Femur (tissue), 1 donor: ENCODE measurements around the gene RAP1A.
"Not testable (repeated sequence)": the region's sequence is repeated elsewhere in the genome, so short reads cannot be mapped to it uniquely, and the experiment has no call there.

Source experiments
- DNase-seq: peaks from one replicate; pipeline ENCODE4 v3.0.0-alpha.2; 2017

The RAP1A gene

GRCh38 chr1:111669268-111669667 is 49.7 kb downstream of the RAP1A start:
- no peak for DNase-seq

GRCh38 chr1:111671852-111672251 is 52.3 kb downstream of the RAP1A start:
- no peak for DNase-seq

GRCh38 chr1:111672331-111672730 is 52.7 kb downstream of the RAP1A start:
- peak; percentile 29 for DNase-seq

- DNase-seq: no peak
These were observed 58.0 kb downstream of the RAP1A start for GRCh38 chr1:111677604-111678003.

GRCh38 chr1:111679541-111679940 is 60.0 kb downstream of the RAP1A start:
- DNase-seq: no peak

- not testable (repeated sequence) for DNase-seq
These were observed 60.7 kb downstream of the RAP1A start for GRCh38 chr1:111680212-111680800.

GRCh38 chr1:111685293-111686153 is 65.9 kb downstream of the RAP1A start:
- DNase-seq: not testable (repeated sequence)

GRCh38 chr1:111690306-111690617 is 70.7 kb downstream of the RAP1A start:
- DNase-seq: peak; percentile 75

GRCh38 chr1:111691886-111692285 is 72.3 kb downstream of the RAP1A start:
- DNase-seq: no peak

GRCh38 chr1:111695801-111696200 is 76.2 kb downstream of the RAP1A start:
- DNase-seq: no peak

GRCh38 chr1:111696330-111696729 is 76.7 kb downstream of the RAP1A start:
- no peak for DNase-seq

- no peak for DNase-seq
These were observed 79.7 kb downstream of the RAP1A start for GRCh38 chr1:111699268-111699667.

GRCh38 chr1:111702504-111703050 is 83.0 kb downstream of the RAP1A start:
- DNase-seq: no peak

GRCh38 chr1:111704240-111704639 is 84.7 kb downstream of the RAP1A start:
- no peak for DNase-seq

- DNase-seq: no peak
These were observed 85.2 kb downstream of the RAP1A start for GRCh38 chr1:111704776-111705175.

- no peak for DNase-seq
These were observed 86.3 kb downstream of the RAP1A start for GRCh38 chr1:111705841-111706240.

GRCh38 chr1:111706921-111707320 is 87.3 kb downstream of the RAP1A start:
- DNase-seq: no peak

GRCh38 chr1:111707906-111708305 is 88.3 kb downstream of the RAP1A start:
- DNase-seq: no peak

- no peak for DNase-seq
These were observed 90.4 kb downstream of the RAP1A start for GRCh38 chr1:111709986-111710385.

GRCh38 chr1:111716333-111716732 is 96.7 kb downstream of the RAP1A start:
- DNase-seq: no peak

GRCh38 chr1:111717450-111717849 is 97.9 kb downstream of the RAP1A start:
- DNase-seq: no peak

GRCh38 chr1:111719135-111719534 is 99.5 kb downstream of the RAP1A start:
- DNase-seq: no peak

GRCh38 chr1:111719674-111720132 is 100.1 kb downstream of the RAP1A start:
- DNase-seq: no peak

GRCh38 chr1:111720274-111720976 is 100.8 kb downstream of the RAP1A start:
- DNase-seq: no peak
